B cell (primary cell): ENCODE results near the gene ZNF736. TPM values are rescaled to one million over a fixed set of nuclear protein-coding genes. Genes with fewer than 3 reads are reported as not detected.

Experiments
- ATAC-seq: fragments of 200-7000 bp; cut with Tn5 transposase; one replicate; pipeline ENCODE4 v1.10.0; 2021; ENCODE audit warnings: low read depth, mild to moderate bottlenecking, moderate number of reproducible peaks, moderate library complexity
- CTCF ChIA-PET: fragments of 350-600 bp; sonication (Branson Sonifier 250); formaldehyde crosslinking; loops from one replicate; lab custom pipeline; 2021; ENCODE audit warnings: antibody characterized with exemption, inconsistent platforms; lab: Charles Lee
- POLR2A ChIA-PET: fragments of 350-600 bp; sonication (Branson Sonifier 250); formaldehyde crosslinking; loops from one replicate; lab custom pipeline; 2021; ENCODE audit warnings: antibody characterized with exemption; lab: Charles Lee
- DNase-seq: peaks from one replicate; pipeline ENCODE4 v3.0.0; 2013
- H2AFZ ChIP-seq: 2 replicates; pipeline ENCODE4 v1.6.1; 2012; ENCODE audit warnings: mild to moderate bottlenecking, low read depth, low read length; ENCODE audit not compliant: insufficient read depth, poor library complexity, severe bottlenecking
- H3K27ac ChIP-seq, 2 donors: 1 replicate in 1 of 2; 2 replicates in 1 of 2; pipeline ENCODE4 v1.5.1; 2012 to 2013; ENCODE audit warnings: low read length in 2 of 2, mild to moderate bottlenecking in 2 of 2, moderate library complexity in 1 of 2
- H3K27me3 ChIP-seq, 4 experiments: fragments of 200-600 bp in 1 of 4; sonication (generic) in 1 of 4; replicated peaks in 1 of 4; 1 replicate in 2 of 4; 2 replicates in 2 of 4; pipeline versions ENCODE4 v1.6.1 to v1.7.0; 2013 to 2016; ENCODE audit warnings: low read length in 3 of 4, mild to moderate bottlenecking in 2 of 4, mixed read lengths in 1 of 4, moderate library complexity in 1 of 4; ENCODE audit not compliant: insufficient read depth in 4 of 4, control insufficient read depth in 3 of 4; ENCODE audit errors: control extremely low read depth in 1 of 4
- H3K36me3 ChIP-seq, 2 experiments: replicated peaks in 1 of 2; 1 replicate in 1 of 2; 2 replicates in 1 of 2; pipeline versions ENCODE4 v1.6.1 to v1.7.1; 2013; ENCODE audit warnings: low read length in 1 of 2; ENCODE audit not compliant: insufficient read depth in 2 of 2, control insufficient read depth in 1 of 2; ENCODE audit errors: control extremely low read depth in 1 of 2, extremely low read depth in 1 of 2
- H3K4me1 ChIP-seq, 2 donors: fragments of 200-600 bp in 1 of 2; sonication (generic) in 1 of 2; 1 replicate in 1 of 2; 2 replicates in 1 of 2; pipeline versions ENCODE4 v1.5.1 to v1.6.1; 2013 to 2017; ENCODE audit warnings: low read length in 2 of 2; ENCODE audit not compliant: control insufficient read depth in 2 of 2, insufficient read depth in 2 of 2
- H3K4me2 ChIP-seq: replicated peaks from 2 replicates; pipeline ENCODE3; 2012; ENCODE audit warnings: mild to moderate bottlenecking, low read depth, low read length; ENCODE audit not compliant: poor library complexity, severe bottlenecking
- H3K4me3 ChIP-seq, 5 experiments: fragments of 200-600 bp in 1 of 5; sonication (generic) in 1 of 5; 1 replicate in 3 of 5; 2 replicates in 2 of 5; pipeline versions ENCODE4 v1.5.1 to v1.7.0; 2011 to 2016; ENCODE audit warnings: low read length in 4 of 5, mild to moderate bottlenecking in 4 of 5, low read depth in 2 of 5, control low read depth in 1 of 5, moderate library complexity in 1 of 5; ENCODE audit not compliant: insufficient read depth in 1 of 5; ENCODE audit errors: control extremely low read depth in 1 of 5, extremely low read depth in 1 of 5
- H3K79me2 ChIP-seq: fragments of 200-600 bp; sonication (generic); one replicate; pipeline ENCODE4 v1.6.0; 2016; ENCODE audit warnings: low read length; ENCODE audit not compliant: control insufficient read depth, insufficient read depth
- H3K9ac ChIP-seq: fragments of 200-600 bp; sonication (generic); 2 replicates; pipeline ENCODE4 v1.6.1; 2017; ENCODE audit warnings: mild to moderate bottlenecking, low read length, moderate library complexity
- H3K9me3 ChIP-seq, 3 donors: one replicate each; pipeline versions ENCODE4 v1.6.1 to v1.7.1; 2013; ENCODE audit warnings: low read length in 2 of 3; ENCODE audit not compliant: control insufficient read depth in 2 of 3, insufficient read depth in 1 of 3; ENCODE audit errors: control extremely low read depth in 1 of 3
- H4K20me1 ChIP-seq: 2 replicates; pipeline ENCODE4 v1.6.0; 2012; ENCODE audit warnings: mild to moderate bottlenecking, low read length; ENCODE audit not compliant: insufficient read depth, control insufficient read depth, poor library complexity, severe bottlenecking
- H3K27ac Mint-ChIP-seq: one replicate; pipeline ENCODE4 v1.8.0; 2021; ENCODE audit warnings: mixed read lengths
- H3K27me3 Mint-ChIP-seq: one replicate; pipeline ENCODE4 v1.8.0; 2021; ENCODE audit warnings: mixed read lengths
- H3K4me1 Mint-ChIP-seq: one replicate; pipeline ENCODE4 v1.8.0; 2021; ENCODE audit warnings: mixed read lengths
- H3K4me3 Mint-ChIP-seq: one replicate; pipeline ENCODE4 v1.8.0; 2021; ENCODE audit warnings: mixed read lengths
- H3K9me3 Mint-ChIP-seq: one replicate; pipeline ENCODE4 v1.8.0; 2022; ENCODE audit warnings: mixed read lengths; ENCODE audit not compliant: insufficient read depth
- CTCF ChIP-seq: fragments of 200-600 bp; IDR thresholded peaks from one replicate; pipeline ENCODE4 v1.8.0; 2022; ENCODE audit warnings: antibody characterized with exemption, mild to moderate bottlenecking
- EZH2 ChIP-seq: IDR thresholded peaks from 2 replicates; pipeline ENCODE4 v1.6.1; 2012; ENCODE audit warnings: borderline replicate concordance, low read depth, mild to moderate bottlenecking, moderate library complexity, low read length; ENCODE audit not compliant: insufficient read depth, poor library complexity, severe bottlenecking
- WGBS: methylation state at CpG from one replicate; pipeline ENCODE4 v1.1.5; 2013; ENCODE audit warnings: missing lambda C conversion rate; ENCODE audit not compliant: insufficient coverage; 5-methylcytosine and 5-hydroxymethylcytosine counted together
- intact Hi-C: fragments of 100-400 bp; cut with micrococcal nuclease; formaldehyde crosslinking; loops from one replicate; pipeline ENCODE4 v1.10.0; 2022
- polyA plus RNA-seq: library from polyadenylated mRNA; depleted of rRNA; stranded (reverse); fragments of >200 nt; gene quantifications from 2 replicates; pipeline ENCODE4 v1.2.3, GENCODE V29; 2012
- total RNA-seq, 2 donors: library from RNA; stranded (reverse); fragments of 120-200 nt in 1 of 2; gene quantifications; 1 replicate in 1 of 2; 2 replicates in 1 of 2; pipeline versions ENCODE4 v1.2.3 to v1.2.4, GENCODE V29; 2013 to 2022

ZNF736 gene
- total and polyA plus RNA-seq, 2 donors (not counting 1 experiment from before 2014, with no cell fraction given) = 10.0 to 79.8 TPM

GRCh38 chr7:64373017-64373416, 59.3 kb downstream of the ZNF736 start:
- DNase-seq = no peak
- H3K9me3 ChIP-seq = peaks cover 4 to 20% (median 13%) of the 10 kb centered on the region in 3 donors
- H3K4me1 ChIP-seq = no peaks in the 10 kb centered on the region
- no peak overlapping the region for H3K4me3 ChIP-seq
- intact Hi-C loops = no loop called here
- H3K36me3 ChIP-seq = no peaks in the 10 kb centered on the region
- H3K27me3 Mint-ChIP-seq = no peaks in the 10 kb centered on the region
- TF ChIP-seq EZH2 (no peak), CTCF (no peak)
- ATAC-seq = no peak
- no peak overlapping the region for H3K27ac ChIP-seq
- no peaks in the 10 kb centered on the region for H3K27me3 ChIP-seq
- H3K9me3 Mint-ChIP-seq = peaks cover 29% of the 10 kb centered on the region
- H2AFZ ChIP-seq = no peak overlapping the region
- H3K4me3 Mint-ChIP-seq = no peak overlapping the region
- POLR2A ChIA-PET = no interaction called here
- H3K9ac ChIP-seq = no peak overlapping the region
- no peak overlapping the region for H3K4me2 ChIP-seq
- CTCF ChIA-PET = no interaction called here
- WGBS = no CpG with 5 or more reads among the region's 2 CpGs
- no peaks in the 10 kb centered on the region for H3K4me1 Mint-ChIP-seq
- H4K20me1 ChIP-seq = no peaks in the 10 kb centered on the region
- H3K27ac Mint-ChIP-seq = no peak overlapping the region
- H3K79me2 ChIP-seq = no peaks in the 10 kb centered on the region

GRCh38 chr7:64400401-64400800, 86.6 kb downstream of the ZNF736 start:
- no peak overlapping the region for H3K27ac Mint-ChIP-seq
- Histone ChIP-seq H3K79me2 (no peaks in the 10 kb centered on the region), H3K4me3 (no peak overlapping the region), H3K4me2 (no peak overlapping the region), H3K9me3 (peaks cover 0 to 15% (median 2%) of the 10 kb centered on the region in 3 donors), H4K20me1 (no peaks in the 10 kb centered on the region), H2AFZ (no peak overlapping the region), H3K36me3 (no peaks in the 10 kb centered on the region), H3K4me1 (no peaks in the 10 kb centered on the region), H3K27me3 (no peaks in the 10 kb centered on the region), H3K9ac (no peak overlapping the region), H3K27ac (no peak overlapping the region)
- H3K4me3 Mint-ChIP-seq = no peak overlapping the region
- no peaks in the 10 kb centered on the region for H3K27me3 Mint-ChIP-seq
- ChIA-PET POLR2A (no interaction called here), CTCF (no interaction called here)
- no peaks in the 10 kb centered on the region for H3K4me1 Mint-ChIP-seq
- DNase-seq = no peak
- peaks cover 2% of the 10 kb centered on the region for H3K9me3 Mint-ChIP-seq
- no peak for ATAC-seq
- intact Hi-C loops = no loop called here
- TF ChIP-seq CTCF (no peak), EZH2 (no peak)

Other genes with a start within 250 kb of the ZNF736 start
- gene ZNF735, start 106.8 kb upstream of the ZNF736 start, total RNA-seq = not detected in 2 replicates
- gene ZNF735, start 106.8 kb upstream of the ZNF736 start, polyA plus RNA-seq = not detected in 2 replicates
- not detected in 2 replicates for gene ZNF679, start 85.5 kb upstream of the ZNF736 start, total RNA-seq
- gene ZNF679, start 85.5 kb upstream of the ZNF736 start, polyA plus RNA-seq = not detected in 2 replicates
- gene ZNF680, start 249.1 kb downstream of the ZNF736 start, total RNA-seq = 27.3 and 27.8 TPM in 2 replicates
- gene ZNF680, start 249.1 kb downstream of the ZNF736 start, polyA plus RNA-seq = 2.5 and 2.7 TPM in 2 replicates